Measurements from ENCODE around the gene ZNF853. TPM values are rescaled to one million over a fixed set of nuclear protein-coding genes. Genes with fewer than 3 reads are reported as not detected.

The ZNF853 gene
- total RNA-seq, 1 donor: under 0.01 TPM

DNA sequence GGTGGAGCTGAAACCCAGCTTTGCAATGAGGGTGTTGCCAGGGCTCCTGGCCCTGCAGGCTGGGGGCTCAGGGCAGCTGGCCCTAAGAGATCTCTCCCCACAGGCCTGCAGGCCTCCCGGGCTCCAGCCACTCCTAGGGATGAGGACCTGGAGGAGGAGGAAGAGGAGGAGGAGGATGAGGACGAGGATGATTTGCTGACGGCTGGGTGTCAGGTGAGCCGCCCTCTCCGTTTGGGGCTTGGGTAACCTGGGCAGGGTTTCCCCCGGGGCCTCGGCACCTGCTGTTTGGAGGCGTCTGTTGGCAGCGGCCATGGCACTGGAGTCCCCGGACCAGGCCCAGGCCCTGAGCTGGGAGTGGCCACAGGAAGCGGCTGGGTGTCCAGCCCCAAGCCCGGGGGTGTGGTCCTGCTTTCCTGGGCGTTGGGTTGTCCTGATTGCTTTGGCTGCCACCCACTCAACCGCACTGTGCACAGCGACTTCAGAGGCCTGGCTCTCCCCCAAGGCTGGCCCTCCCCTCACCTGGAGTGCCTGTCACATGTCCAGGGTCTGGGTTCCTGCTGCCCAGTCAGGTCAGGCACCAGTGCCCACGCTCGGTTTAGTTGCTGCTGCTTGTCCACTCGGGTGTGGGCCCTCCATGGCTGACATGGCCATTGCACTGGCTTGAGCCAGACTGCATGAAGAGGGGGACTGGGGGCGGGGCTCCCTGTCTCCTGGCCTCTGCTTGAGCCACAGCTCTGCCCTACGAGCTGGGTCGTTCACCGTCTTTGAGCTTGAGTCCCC is 27.6 kb downstream of the ZNF853 start:
- Histone ChIP-seq H3K27ac (ENCODE audit: low read depth, low read length) (no peak overlapping the region), H3K27me3 (ENCODE audit: insufficient read depth, low read length) (no peaks in the 10 kb centered on the region), H2AFZ (ENCODE audit: low read length) (no peak overlapping the region), H3K4me3 (ENCODE audit: insufficient read depth, low read length) (no peak overlapping the region), H3K9me3 (ENCODE audit: low read depth, low read length) (no peaks in the 10 kb centered on the region), H3K36me3 (ENCODE audit: insufficient read depth, low read length) (peaks cover 28% of the 10 kb centered on the region), H3K79me2 (ENCODE audit: insufficient read depth, low read length) (peaks cover 37% of the 10 kb centered on the region), H3K4me2 (ENCODE audit: insufficient read depth, low read length) (no peak overlapping the region), H3K4me1 (ENCODE audit: insufficient read depth, low read length) (no peaks in the 10 kb centered on the region), H4K20me1 (ENCODE audit: insufficient read depth, low read length) (peaks cover 25% of the 10 kb centered on the region)
- TF ChIP-seq, protein P1, sequence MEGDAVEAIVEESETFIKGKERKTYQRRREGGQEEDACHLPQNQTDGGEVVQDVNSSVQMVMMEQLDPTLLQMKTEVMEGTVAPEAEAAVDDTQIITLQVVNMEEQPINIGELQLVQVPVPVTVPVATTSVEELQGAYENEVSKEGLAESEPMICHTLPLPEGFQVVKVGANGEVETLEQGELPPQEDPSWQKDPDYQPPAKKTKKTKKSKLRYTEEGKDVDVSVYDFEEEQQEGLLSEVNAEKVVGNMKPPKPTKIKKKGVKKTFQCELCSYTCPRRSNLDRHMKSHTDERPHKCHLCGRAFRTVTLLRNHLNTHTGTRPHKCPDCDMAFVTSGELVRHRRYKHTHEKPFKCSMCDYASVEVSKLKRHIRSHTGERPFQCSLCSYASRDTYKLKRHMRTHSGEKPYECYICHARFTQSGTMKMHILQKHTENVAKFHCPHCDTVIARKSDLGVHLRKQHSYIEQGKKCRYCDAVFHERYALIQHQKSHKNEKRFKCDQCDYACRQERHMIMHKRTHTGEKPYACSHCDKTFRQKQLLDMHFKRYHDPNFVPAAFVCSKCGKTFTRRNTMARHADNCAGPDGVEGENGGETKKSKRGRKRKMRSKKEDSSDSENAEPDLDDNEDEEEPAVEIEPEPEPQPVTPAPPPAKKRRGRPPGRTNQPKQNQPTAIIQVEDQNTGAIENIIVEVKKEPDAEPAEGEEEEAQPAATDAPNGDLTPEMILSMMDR (IDR thresholded peaks at IDR 0.05; ENCODE audit: extremely low read depth, low read depth, low read length): no peak
- DNase-seq (ENCODE audit: insufficient read length, low spot score, missing footprints): no peak

DNA sequence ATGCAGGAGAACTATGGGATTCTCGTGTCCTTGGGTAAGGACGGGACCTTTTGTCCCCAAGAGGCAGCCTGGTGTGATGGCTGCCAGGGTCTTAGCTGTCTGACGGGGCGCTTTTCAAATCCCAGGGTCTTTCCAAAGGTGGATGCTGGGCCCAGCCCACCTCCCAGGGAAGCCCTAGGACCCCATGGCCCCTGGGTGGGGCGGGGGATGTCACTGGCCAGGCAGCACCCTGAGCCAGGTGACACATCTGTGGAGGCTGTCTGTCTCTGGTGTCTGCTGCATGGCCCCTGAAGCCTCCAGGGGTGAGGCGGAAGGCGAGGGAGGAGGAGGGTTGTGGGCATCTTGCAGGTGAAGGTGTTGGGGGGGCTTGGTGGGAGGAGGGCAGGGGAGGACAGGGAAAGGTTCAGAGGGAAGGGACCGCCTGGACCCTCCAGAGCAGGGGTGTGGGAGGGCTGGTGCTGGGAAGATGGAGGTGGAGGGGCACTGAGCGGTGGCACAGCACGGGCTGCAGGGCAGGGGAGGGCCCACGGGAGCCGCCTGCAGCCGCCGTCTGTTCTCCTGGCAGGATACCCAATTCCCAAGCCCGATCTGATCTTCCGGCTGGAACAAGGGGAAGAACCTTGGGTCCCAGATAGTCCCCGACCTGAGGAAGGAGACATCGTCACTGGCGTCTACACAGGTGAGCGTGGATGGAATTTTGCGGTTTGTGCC is 28.7 kb downstream of the ZNF853 start:
- Histone ChIP-seq H3K4me2 (ENCODE audit: insufficient read depth, low read length) (no peak overlapping the region), H3K9me3 (ENCODE audit: low read depth, low read length) (no peaks in the 10 kb centered on the region), H2AFZ (ENCODE audit: low read length) (no peak overlapping the region), H3K36me3 (ENCODE audit: insufficient read depth, low read length) (peaks cover 31% of the 10 kb centered on the region), H3K79me2 (ENCODE audit: insufficient read depth, low read length) (peaks cover 27% of the 10 kb centered on the region), H3K4me3 (ENCODE audit: insufficient read depth, low read length) (no peak overlapping the region), H3K27ac (ENCODE audit: low read depth, low read length) (no peak overlapping the region), H4K20me1 (ENCODE audit: insufficient read depth, low read length) (peaks cover 36% of the 10 kb centered on the region), H3K27me3 (ENCODE audit: insufficient read depth, low read length) (no peaks in the 10 kb centered on the region), H3K4me1 (ENCODE audit: insufficient read depth, low read length) (no peaks in the 10 kb centered on the region)
- TF ChIP-seq, protein P1 (IDR thresholded peaks at IDR 0.05; ENCODE audit: extremely low read depth, low read depth, low read length): no peak
- DNase-seq (ENCODE audit: insufficient read length, low spot score, missing footprints): no peak

DNA sequence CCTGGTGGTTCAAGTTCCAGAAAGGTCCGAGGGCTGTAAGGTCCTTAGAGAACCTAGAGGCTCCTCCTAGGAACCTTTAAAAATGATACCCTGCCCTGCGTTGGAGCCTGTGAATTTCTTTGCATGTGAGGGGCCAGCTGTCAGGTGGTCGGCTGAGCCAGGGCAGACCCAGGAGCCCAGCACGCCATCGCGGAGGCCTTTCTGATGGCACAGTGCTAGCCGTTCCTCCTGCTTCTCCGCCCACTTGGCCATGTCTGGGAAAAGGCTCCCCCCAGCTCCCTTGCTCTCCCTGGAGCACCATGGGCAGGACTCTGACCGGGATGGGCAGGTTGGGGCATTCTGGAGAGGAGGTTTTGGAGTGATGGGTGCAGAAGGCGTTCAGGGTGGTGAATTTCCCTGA is 29.3 kb downstream of the ZNF853 start:
- TF ChIP-seq, protein P1 (IDR thresholded peaks at IDR 0.05; ENCODE audit: extremely low read depth, low read depth, low read length): no peak
- no peak overlapping the region for H2AFZ ChIP-seq (ENCODE audit: low read length)
- no peak overlapping the region for H3K4me2 ChIP-seq (ENCODE audit: insufficient read depth, low read length)
- no peak for DNase-seq (ENCODE audit: insufficient read length, low spot score, missing footprints)
- no peak overlapping the region for H3K4me3 ChIP-seq (ENCODE audit: insufficient read depth, low read length)
- H4K20me1 ChIP-seq (ENCODE audit: insufficient read depth, low read length): peaks cover 36% of the 10 kb centered on the region
- peaks cover 21% of the 10 kb centered on the region for H3K79me2 ChIP-seq (ENCODE audit: insufficient read depth, low read length)
- peaks cover 31% of the 10 kb centered on the region for H3K36me3 ChIP-seq (ENCODE audit: insufficient read depth, low read length)
- H3K27ac ChIP-seq (ENCODE audit: low read depth, low read length): no peak overlapping the region
- no peaks in the 10 kb centered on the region for H3K4me1 ChIP-seq (ENCODE audit: insufficient read depth, low read length)
- no peaks in the 10 kb centered on the region for H3K27me3 ChIP-seq (ENCODE audit: insufficient read depth, low read length)
- no peaks in the 10 kb centered on the region for H3K9me3 ChIP-seq (ENCODE audit: low read depth, low read length)

DNA sequence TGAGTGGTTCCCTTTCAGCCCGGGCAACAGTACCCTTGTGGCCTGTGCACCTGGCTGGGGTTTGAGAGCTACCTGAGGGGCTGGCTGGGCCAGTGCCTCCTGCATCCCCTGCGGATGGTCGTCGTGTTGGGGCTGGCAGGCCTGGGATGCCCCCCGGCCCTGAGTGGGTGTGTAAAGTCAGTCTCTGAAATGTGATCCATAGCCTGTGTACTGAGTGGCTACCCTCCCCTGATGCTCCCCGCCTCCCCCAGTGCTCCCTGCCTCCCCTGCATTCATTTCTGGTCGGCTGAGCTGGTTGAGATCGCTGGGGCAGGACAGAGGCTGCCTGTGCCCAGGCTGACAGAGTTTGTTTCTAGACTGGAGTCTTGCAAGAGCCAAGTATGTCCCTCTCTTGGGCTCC is 31.1 kb downstream of the ZNF853 start:
- no peak overlapping the region for H3K27ac ChIP-seq (ENCODE audit: low read depth, low read length)
- H3K9me3 ChIP-seq (ENCODE audit: low read depth, low read length): no peaks in the 10 kb centered on the region
- no peaks in the 10 kb centered on the region for H3K27me3 ChIP-seq (ENCODE audit: insufficient read depth, low read length)
- H4K20me1 ChIP-seq (ENCODE audit: insufficient read depth, low read length): peaks cover 25% of the 10 kb centered on the region
- H2AFZ ChIP-seq (ENCODE audit: low read length): no peak overlapping the region
- no peak for DNase-seq (ENCODE audit: insufficient read length, low spot score, missing footprints)
- peaks cover 3% of the 10 kb centered on the region for H3K79me2 ChIP-seq (ENCODE audit: insufficient read depth, low read length)
- no peak overlapping the region for H3K4me3 ChIP-seq (ENCODE audit: insufficient read depth, low read length)
- TF ChIP-seq, protein P1 (IDR thresholded peaks at IDR 0.05; ENCODE audit: extremely low read depth, low read depth, low read length): no peak
- H3K36me3 ChIP-seq (ENCODE audit: insufficient read depth, low read length): peaks cover 27% of the 10 kb centered on the region
- H3K4me1 ChIP-seq (ENCODE audit: insufficient read depth, low read length): no peaks in the 10 kb centered on the region
- H3K4me2 ChIP-seq (ENCODE audit: insufficient read depth, low read length): no peak overlapping the region
